ENCODE results near the gene TRIML1. TPM values are rescaled to one million over a fixed set of nuclear protein-coding genes. Genes with fewer than 3 reads are reported as not detected.

The TRIML1 gene
- total RNA-seq, 1 experiment from 2014 or later, result not detected

DNA sequence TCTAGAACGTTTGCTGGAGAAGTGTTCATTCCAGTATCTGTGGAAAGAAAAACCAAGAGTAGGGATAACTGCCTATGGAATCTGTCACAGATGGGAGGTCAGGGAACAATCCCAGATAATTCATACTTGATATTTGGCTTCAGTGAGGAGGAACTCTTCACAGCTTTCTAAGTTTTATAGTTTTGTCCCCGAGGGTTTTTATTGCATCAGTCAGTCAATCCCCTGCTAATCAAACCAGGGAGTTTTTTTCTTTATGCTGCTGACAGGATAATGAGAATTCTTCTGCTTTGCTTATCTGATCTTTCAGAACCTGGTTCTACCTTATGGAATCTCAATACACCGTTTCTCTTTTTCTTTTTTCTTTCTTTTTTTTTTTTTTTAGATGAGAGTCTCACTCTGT is 29.2 kb upstream of the TRIML1 start:
- peak; percentile 8 for ATAC-seq
- RAD21 ChIA-PET (ENCODE audit: low non-redundant PET in 1 of 2, low total read pairs in 2 of 2, uncharacterized antibody in 2 of 2, unreplicated experiment in 2 of 2), result no interaction called here
- no peak for DNase-seq (ENCODE audit: low read depth, low spot score)
- peaks cover 0 to 3% of the 10 kb centered on the region in 2 experiments; a peak in 2 of 4 replicates for H3K36me3 ChIP-seq (ENCODE audit: control insufficient read depth in 1 of 2, insufficient read depth in 2 of 2, low read length in 2 of 2)
- peak overlapping the region; percentile 78 for H3K4me2 ChIP-seq (ENCODE audit: low read length)
- intact Hi-C loops (cut with micrococcal nuclease), result no loop called here
- no peaks in the 10 kb centered on the region for H3K27me3 ChIP-seq (ENCODE audit: insufficient read depth, low read length)
- H2AFZ ChIP-seq (ENCODE audit: low read depth, low read length, poor library complexity, severe bottlenecking), result peak overlapping the region; percentile 95
- 0 out of 2 replicates have a peak, but pooled peaks cover 5% of the 10 kb centered on the region for H3K79me2 ChIP-seq (ENCODE audit: insufficient read depth, low read length)
- POLR2A ChIA-PET, result no interaction called here
- no TSS peak for BruUV-seq (replicated peaks)
- 0 out of 2 replicates have a peak, but pooled peaks have one; percentile 7 for TF ChIP-seq RAD21 (IDR thresholded peaks at IDR 0.05; ENCODE audit: low read depth)
- no peak for TF ChIP-seq SIN3A (IDR thresholded peaks at IDR 0.05; ENCODE audit: low read depth)
- H4K20me1 ChIP-seq (ENCODE audit: insufficient read depth), result no peaks in the 10 kb centered on the region
- H3K9me3 ChIP-seq (ENCODE audit: control insufficient read depth in 1 of 2, insufficient read depth in 1 of 2, low read depth in 1 of 2, low read length in 2 of 2), result no peaks in the 10 kb centered on the region
- CTCF ChIA-PET, result no interaction called here
- H3K4me1 ChIP-seq (ENCODE audit: control insufficient read depth in 1 of 2, insufficient read depth in 2 of 2, low read length in 2 of 2), result peaks cover 39 to 53% of the 10 kb centered on the region in 2 experiments
- peak overlapping the region in 1 of 2 experiments; percentile 52; a peak in 2 of 4 replicates for H3K4me3 ChIP-seq (replicated peaks in 1 of 2; ENCODE audit: low read depth in 1 of 2, low read length in 2 of 2)
- H3K9ac ChIP-seq (ENCODE audit: low read length), result peak overlapping the region; percentile 47
- H3K9me2 ChIP-seq (ENCODE audit: insufficient read depth), result no peaks in the 10 kb centered on the region
- H3K27ac ChIP-seq (ENCODE audit: low read depth, low read length), result peak overlapping the region; percentile 75

GRCh38 chr4:188110741-188111471 is 28.3 kb upstream of the TRIML1 start:
- Histone ChIP-seq H2AFZ (ENCODE audit: low read depth, low read length, poor library complexity, severe bottlenecking) (peak overlapping the region; percentile 95), H3K79me2 (ENCODE audit: insufficient read depth, low read length) (0 out of 2 replicates have a peak, but pooled peaks cover 5% of the 10 kb centered on the region), H3K4me3 (replicated peaks in 1 of 2; ENCODE audit: low read depth in 1 of 2, low read length in 2 of 2) (peak overlapping the region in 1 of 2 experiments; percentile 52; a peak in 1 of 4 replicates), H3K9me2 (ENCODE audit: insufficient read depth) (no peaks in the 10 kb centered on the region), H3K4me1 (ENCODE audit: control insufficient read depth in 1 of 2, insufficient read depth in 2 of 2, low read length in 2 of 2) (peaks cover 39 to 53% of the 10 kb centered on the region in 2 experiments), H3K4me2 (ENCODE audit: low read length) (peak overlapping the region; percentile 78), H3K36me3 (ENCODE audit: control insufficient read depth in 1 of 2, insufficient read depth in 2 of 2, low read length in 2 of 2) (no peaks in the 10 kb centered on the region), H3K9me3 (ENCODE audit: control insufficient read depth in 1 of 2, insufficient read depth in 1 of 2, low read depth in 1 of 2, low read length in 2 of 2) (no peaks in the 10 kb centered on the region), H3K9ac (ENCODE audit: low read length) (no peak overlapping the region), H4K20me1 (ENCODE audit: insufficient read depth) (no peaks in the 10 kb centered on the region), H3K27ac (ENCODE audit: low read depth, low read length) (peak overlapping the region; percentile 75), H3K27me3 (ENCODE audit: insufficient read depth, low read length) (no peaks in the 10 kb centered on the region)
- RAD21 ChIA-PET (ENCODE audit: low non-redundant PET in 1 of 2, low total read pairs in 2 of 2, uncharacterized antibody in 2 of 2, unreplicated experiment in 2 of 2), result no interaction called here
- DNase-seq (ENCODE audit: low read depth, low spot score), result no peak
- BruUV-seq (replicated peaks), result no TSS peak
- intact Hi-C loops (cut with micrococcal nuclease), result no loop called here
- ATAC-seq, result no peak
- POLR2A ChIA-PET, result no interaction called here
- CTCF ChIA-PET, result no interaction called here
- 0 out of 2 replicates have a peak, but pooled peaks have one; percentile 9 for TF ChIP-seq JUND (IDR thresholded peaks at IDR 0.05)
- TF ChIP-seq MAX (IDR thresholded peaks at IDR 0.05), result 0 out of 2 replicates have a peak, but pooled peaks have one; percentile 4
- no peak for TF ChIP-seq YY1 (IDR thresholded peaks at IDR 0.05; ENCODE audit: extremely low read depth, insufficient replicate concordance, low read depth, low read length)

All from HCT116 (cell line).